ENCODE measurements around the gene PPFIA2.

DNA sequence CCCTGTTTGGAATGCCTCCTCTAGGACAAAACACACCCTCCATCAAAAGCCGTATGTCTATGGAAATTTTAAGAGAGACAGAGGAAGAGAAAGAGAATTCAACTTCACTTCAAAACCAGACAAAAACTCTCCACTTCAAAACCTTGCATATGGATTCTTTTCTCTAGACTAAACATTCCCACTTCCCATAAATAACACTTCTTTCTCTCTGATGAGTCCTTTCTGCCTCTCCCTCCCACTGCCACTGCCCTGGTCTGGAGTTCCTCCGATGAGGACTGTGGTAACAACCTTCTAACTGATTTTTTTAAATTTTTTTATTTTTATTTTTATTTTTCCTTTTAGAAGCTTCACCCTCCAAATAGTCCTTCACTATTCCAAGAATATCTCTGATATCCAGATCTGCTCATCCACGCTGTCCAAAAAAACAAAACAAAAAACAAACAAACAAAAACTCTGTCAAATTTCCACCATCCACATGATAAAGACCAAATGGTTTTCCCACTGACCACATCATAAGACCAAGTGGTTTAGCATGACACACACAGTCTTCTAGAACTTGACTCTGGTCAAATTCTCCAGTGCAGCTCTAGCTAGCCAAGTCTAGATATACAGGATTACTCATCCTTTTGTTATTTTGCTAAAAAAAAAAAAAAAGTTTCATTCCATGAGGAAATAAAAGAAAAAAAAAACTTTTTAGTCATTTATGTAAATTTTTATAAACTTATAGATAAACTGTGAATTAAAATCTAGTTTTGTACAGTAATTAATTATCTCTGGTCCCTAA, 256.0 kb downstream of the PPFIA2 start:
- TF ChIP-seq, protein P1, sequence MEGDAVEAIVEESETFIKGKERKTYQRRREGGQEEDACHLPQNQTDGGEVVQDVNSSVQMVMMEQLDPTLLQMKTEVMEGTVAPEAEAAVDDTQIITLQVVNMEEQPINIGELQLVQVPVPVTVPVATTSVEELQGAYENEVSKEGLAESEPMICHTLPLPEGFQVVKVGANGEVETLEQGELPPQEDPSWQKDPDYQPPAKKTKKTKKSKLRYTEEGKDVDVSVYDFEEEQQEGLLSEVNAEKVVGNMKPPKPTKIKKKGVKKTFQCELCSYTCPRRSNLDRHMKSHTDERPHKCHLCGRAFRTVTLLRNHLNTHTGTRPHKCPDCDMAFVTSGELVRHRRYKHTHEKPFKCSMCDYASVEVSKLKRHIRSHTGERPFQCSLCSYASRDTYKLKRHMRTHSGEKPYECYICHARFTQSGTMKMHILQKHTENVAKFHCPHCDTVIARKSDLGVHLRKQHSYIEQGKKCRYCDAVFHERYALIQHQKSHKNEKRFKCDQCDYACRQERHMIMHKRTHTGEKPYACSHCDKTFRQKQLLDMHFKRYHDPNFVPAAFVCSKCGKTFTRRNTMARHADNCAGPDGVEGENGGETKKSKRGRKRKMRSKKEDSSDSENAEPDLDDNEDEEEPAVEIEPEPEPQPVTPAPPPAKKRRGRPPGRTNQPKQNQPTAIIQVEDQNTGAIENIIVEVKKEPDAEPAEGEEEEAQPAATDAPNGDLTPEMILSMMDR (IDR thresholded peaks at IDR 0.05): no peak
- no peak for TF ChIP-seq ZFX (IDR thresholded peaks at IDR 0.05; ENCODE audit: borderline replicate concordance)
